Neural cell (in vitro differentiated cells): Measurements from ENCODE around the gene CLSTN2. TPM values are rescaled to one million over a fixed set of nuclear protein-coding genes. Genes with fewer than 3 reads are reported as not detected.

ENCODE experiments used
- H2AFZ ChIP-seq: fragments of 200-600, 300-800 bp; sonication (generic), shearing (Covaris generic); 2 replicates; pipeline ENCODE4 v1.6.0; 2014; ENCODE audit warnings: low read depth, mild to moderate bottlenecking, antibody characterized with exemption, low read length, moderate library complexity
- H3F3A ChIP-seq: fragments of 200-600 bp; shearing (Covaris generic); 2 replicates; pipeline ENCODE4 v1.6.1; 2016; ENCODE audit warnings: mild to moderate bottlenecking, moderate library complexity, mixed read lengths, antibody characterized with exemption, low read length; ENCODE audit not compliant: insufficient read depth, poor library complexity, severe bottlenecking
- H3K27ac ChIP-seq: fragments of 200-600, 300-800 bp; sonication (generic), shearing (Covaris generic); 2 replicates; pipeline ENCODE4 v1.5.1; 2014; ENCODE audit warnings: mild to moderate bottlenecking, low read length, moderate library complexity
- H3K27me3 ChIP-seq: fragments of 300-800, 200-600 bp; sonication (generic), shearing (Covaris generic); 2 replicates; pipeline ENCODE4 v1.6.0; 2014; ENCODE audit warnings: mild to moderate bottlenecking, low read depth, low read length, moderate library complexity; ENCODE audit not compliant: insufficient read depth
- H3K36me3 ChIP-seq: fragments of 300-800, 200-600 bp; sonication (generic), shearing (Covaris generic); 2 replicates; pipeline ENCODE4 v1.5.1; 2014; ENCODE audit warnings: mild to moderate bottlenecking, antibody characterized with exemption, low read length, moderate library complexity; ENCODE audit not compliant: insufficient read depth
- H3K4me2 ChIP-seq: fragments of 300-800, 200-600 bp; sonication (generic), shearing (Covaris generic); 2 replicates; pipeline ENCODE4 v1.6.0; 2014; ENCODE audit warnings: mild to moderate bottlenecking, low read length
- H3K4me3 ChIP-seq: fragments of 300-800, 200-600 bp; sonication (generic), shearing (Covaris generic); 2 replicates; pipeline ENCODE4 v1.5.1; 2014; ENCODE audit warnings: mild to moderate bottlenecking, low read length, moderate library complexity
- H3K79me2 ChIP-seq: fragments of 200-600 bp; shearing (Covaris generic); replicated peaks from 2 replicates; pipeline ENCODE4 v1.6.0; 2014; ENCODE audit warnings: mild to moderate bottlenecking, low read length, moderate library complexity; ENCODE audit not compliant: insufficient read depth
- H3K9ac ChIP-seq: fragments of 300-800, 200-600 bp; sonication (generic), shearing (Covaris generic); 2 replicates; pipeline ENCODE4 v1.6.1; 2016; ENCODE audit warnings: mild to moderate bottlenecking, low read length, mixed read lengths
- H3K9me2 ChIP-seq: fragments of 200-600 bp; shearing (Covaris generic); 2 replicates; pipeline ENCODE4 v1.6.1; 2016; ENCODE audit warnings: mild to moderate bottlenecking, low read length, mixed read lengths; ENCODE audit not compliant: insufficient read depth
- H3K9me3 ChIP-seq: fragments of 200-600, 300-800 bp; sonication (generic), shearing (Covaris generic); 2 replicates; pipeline ENCODE4 v1.6.1; 2016; ENCODE audit warnings: mild to moderate bottlenecking, mixed run types, low read length, moderate library complexity, mixed read lengths
- H4K20me1 ChIP-seq: fragments of 200-600 bp; shearing (Covaris generic); 2 replicates; pipeline ENCODE4 v1.6.1; 2016; ENCODE audit warnings: mild to moderate bottlenecking, mixed run types; ENCODE audit not compliant: insufficient read depth
- EP300 ChIP-seq: fragments of 450-650 bp; conservative IDR thresholded peaks from 2 replicates; pipeline ENCODE4 v1.6.1; 2014; ENCODE audit warnings: antibody characterized with exemption, mild to moderate bottlenecking, moderate library complexity; ENCODE audit not compliant: poor library complexity, severe bottlenecking
- EZH2 ChIP-seq: fragments of 200-600, 300-800 bp; shearing (Covaris generic), sonication (generic); IDR thresholded peaks from 2 replicates; pipeline ENCODE4 v1.6.1; 2014; ENCODE audit warnings: antibody characterized with exemption, low read length, borderline replicate concordance, mild to moderate bottlenecking; ENCODE audit not compliant: insufficient read depth, poor library complexity, severe bottlenecking
- MXI1 ChIP-seq: fragments of 450-650 bp; conservative IDR thresholded peaks from 2 replicates; pipeline ENCODE4 v1.6.1; 2014; ENCODE audit warnings: antibody characterized with exemption, mild to moderate bottlenecking; ENCODE audit not compliant: poor library complexity, severe bottlenecking
- POLR2AphosphoS5 ChIP-seq: IDR thresholded peaks from 2 replicates; pipeline ENCODE4 v1.6.1; 2012
- RAD21 ChIP-seq: fragments of 450-650 bp; conservative IDR thresholded peaks from 2 replicates; pipeline ENCODE4 v1.6.1; 2014; ENCODE audit warnings: antibody characterized with exemption, mild to moderate bottlenecking, moderate library complexity
- SMC3 ChIP-seq: fragments of 450-650 bp; conservative IDR thresholded peaks from 2 replicates; pipeline ENCODE4 v1.6.1; 2014; ENCODE audit warnings: antibody characterized with exemption, mild to moderate bottlenecking, moderate library complexity; ENCODE audit not compliant: poor library complexity
- TAF1 ChIP-seq: IDR thresholded peaks from 2 replicates; pipeline ENCODE4 v1.6.1; 2012; ENCODE audit warnings: low read depth
- polyA plus RNA-seq: library from polyadenylated mRNA; depleted of rRNA; stranded (reverse); fragments of >200 nt; gene quantifications from 2 replicates; pipeline ENCODE4 v1.2.3, GENCODE V29; 2014
- TF ChIP-seq, protein P1 (sequence below): IDR thresholded peaks from 2 replicates; pipeline ENCODE4 v1.6.1; 2012; ENCODE audit warnings: borderline replicate concordance
- TF ChIP-seq, protein P2 (sequence below): fragments of 450-650 bp; IDR thresholded peaks from 2 replicates; pipeline ENCODE4 v1.5.1; 2014; ENCODE audit warnings: antibody characterized with exemption, mild to moderate bottlenecking, moderate library complexity; ENCODE audit not compliant: poor library complexity, severe bottlenecking

CLSTN2 gene
- polyA plus RNA-seq, 1 donor from 2014 or later: 10.7 TPM

DNA sequence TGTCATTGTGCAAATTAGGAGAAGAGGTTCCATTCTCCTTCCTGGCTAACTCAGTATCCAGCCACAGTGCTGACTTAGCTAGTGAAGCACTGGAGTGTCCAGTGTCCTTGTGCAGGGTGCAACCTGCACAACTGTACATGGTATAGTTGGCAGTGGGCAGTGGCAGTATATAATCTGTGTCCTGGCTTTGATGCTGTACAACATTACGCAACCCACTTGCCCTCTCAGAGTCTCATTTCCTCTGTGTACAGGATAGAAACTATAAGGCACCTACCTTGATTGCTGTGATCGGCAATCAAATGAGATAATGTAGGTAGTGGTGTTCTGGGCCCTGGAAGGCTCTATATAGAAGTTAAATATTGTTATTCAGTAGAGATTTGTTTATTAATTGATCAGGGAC lies 333.6 kb downstream of the CLSTN2 start:
- Histone ChIP-seq H3K79me2 (no peaks in the 10 kb centered on the region), H3K4me3 (no peak overlapping the region), H3K36me3 (no peaks in the 10 kb centered on the region), H3K9me2 (no peaks in the 10 kb centered on the region), H4K20me1 (no peaks in the 10 kb centered on the region), H3K9me3 (no peaks in the 10 kb centered on the region), H3F3A (no peaks in the 10 kb centered on the region), H3K4me2 (no peak overlapping the region), H3K27me3 (no peaks in the 10 kb centered on the region), H2AFZ (no peak overlapping the region), H3K27ac (no peak overlapping the region), H3K9ac (no peak overlapping the region)
- TF ChIP-seq, protein P1, sequence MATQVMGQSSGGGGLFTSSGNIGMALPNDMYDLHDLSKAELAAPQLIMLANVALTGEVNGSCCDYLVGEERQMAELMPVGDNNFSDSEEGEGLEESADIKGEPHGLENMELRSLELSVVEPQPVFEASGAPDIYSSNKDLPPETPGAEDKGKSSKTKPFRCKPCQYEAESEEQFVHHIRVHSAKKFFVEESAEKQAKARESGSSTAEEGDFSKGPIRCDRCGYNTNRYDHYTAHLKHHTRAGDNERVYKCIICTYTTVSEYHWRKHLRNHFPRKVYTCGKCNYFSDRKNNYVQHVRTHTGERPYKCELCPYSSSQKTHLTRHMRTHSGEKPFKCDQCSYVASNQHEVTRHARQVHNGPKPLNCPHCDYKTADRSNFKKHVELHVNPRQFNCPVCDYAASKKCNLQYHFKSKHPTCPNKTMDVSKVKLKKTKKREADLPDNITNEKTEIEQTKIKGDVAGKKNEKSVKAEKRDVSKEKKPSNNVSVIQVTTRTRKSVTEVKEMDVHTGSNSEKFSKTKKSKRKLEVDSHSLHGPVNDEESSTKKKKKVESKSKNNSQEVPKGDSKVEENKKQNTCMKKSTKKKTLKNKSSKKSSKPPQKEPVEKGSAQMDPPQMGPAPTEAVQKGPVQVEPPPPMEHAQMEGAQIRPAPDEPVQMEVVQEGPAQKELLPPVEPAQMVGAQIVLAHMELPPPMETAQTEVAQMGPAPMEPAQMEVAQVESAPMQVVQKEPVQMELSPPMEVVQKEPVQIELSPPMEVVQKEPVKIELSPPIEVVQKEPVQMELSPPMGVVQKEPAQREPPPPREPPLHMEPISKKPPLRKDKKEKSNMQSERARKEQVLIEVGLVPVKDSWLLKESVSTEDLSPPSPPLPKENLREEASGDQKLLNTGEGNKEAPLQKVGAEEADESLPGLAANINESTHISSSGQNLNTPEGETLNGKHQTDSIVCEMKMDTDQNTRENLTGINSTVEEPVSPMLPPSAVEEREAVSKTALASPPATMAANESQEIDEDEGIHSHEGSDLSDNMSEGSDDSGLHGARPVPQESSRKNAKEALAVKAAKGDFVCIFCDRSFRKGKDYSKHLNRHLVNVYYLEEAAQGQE: no peak
- TF ChIP-seq POLR2AphosphoS5: no peak
- TF ChIP-seq, protein P2, sequence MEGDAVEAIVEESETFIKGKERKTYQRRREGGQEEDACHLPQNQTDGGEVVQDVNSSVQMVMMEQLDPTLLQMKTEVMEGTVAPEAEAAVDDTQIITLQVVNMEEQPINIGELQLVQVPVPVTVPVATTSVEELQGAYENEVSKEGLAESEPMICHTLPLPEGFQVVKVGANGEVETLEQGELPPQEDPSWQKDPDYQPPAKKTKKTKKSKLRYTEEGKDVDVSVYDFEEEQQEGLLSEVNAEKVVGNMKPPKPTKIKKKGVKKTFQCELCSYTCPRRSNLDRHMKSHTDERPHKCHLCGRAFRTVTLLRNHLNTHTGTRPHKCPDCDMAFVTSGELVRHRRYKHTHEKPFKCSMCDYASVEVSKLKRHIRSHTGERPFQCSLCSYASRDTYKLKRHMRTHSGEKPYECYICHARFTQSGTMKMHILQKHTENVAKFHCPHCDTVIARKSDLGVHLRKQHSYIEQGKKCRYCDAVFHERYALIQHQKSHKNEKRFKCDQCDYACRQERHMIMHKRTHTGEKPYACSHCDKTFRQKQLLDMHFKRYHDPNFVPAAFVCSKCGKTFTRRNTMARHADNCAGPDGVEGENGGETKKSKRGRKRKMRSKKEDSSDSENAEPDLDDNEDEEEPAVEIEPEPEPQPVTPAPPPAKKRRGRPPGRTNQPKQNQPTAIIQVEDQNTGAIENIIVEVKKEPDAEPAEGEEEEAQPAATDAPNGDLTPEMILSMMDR: no peak
- no peak for TF ChIP-seq EZH2
- no peak for TF ChIP-seq RAD21
- no peak for TF ChIP-seq MXI1

DNA sequence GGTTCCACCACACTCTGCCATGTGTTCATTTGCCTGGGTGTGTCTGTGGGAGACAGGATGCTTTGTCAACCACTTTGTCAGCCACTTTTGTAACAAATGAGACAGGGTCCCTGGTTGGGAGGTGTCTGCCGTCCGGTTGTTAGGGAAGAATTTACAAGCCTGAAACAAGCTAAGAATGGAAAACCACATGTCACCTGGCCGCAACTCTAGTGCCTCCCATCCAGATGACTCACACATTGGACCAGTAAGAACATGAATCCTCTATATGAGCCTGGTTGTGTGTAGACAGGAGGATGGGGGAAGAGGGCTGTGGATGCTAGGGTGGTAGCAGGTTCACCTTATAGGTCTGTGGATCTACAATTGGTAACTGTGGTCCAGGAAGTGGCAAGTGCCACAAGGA lies 335.3 kb downstream of the CLSTN2 start:
- Histone ChIP-seq H4K20me1 (no peaks in the 10 kb centered on the region), H3K27me3 (no peaks in the 10 kb centered on the region), H3K4me2 (no peak overlapping the region), H3K27ac (no peak overlapping the region), H2AFZ (no peak overlapping the region), H3K79me2 (no peaks in the 10 kb centered on the region), H3K4me3 (no peak overlapping the region), H3K9ac (no peak overlapping the region), H3K9me3 (no peaks in the 10 kb centered on the region), H3K36me3 (no peaks in the 10 kb centered on the region), H3K9me2 (no peaks in the 10 kb centered on the region), H3F3A (no peaks in the 10 kb centered on the region)
- TF ChIP-seq TAF1 (no peak), EZH2 (no peak)

DNA sequence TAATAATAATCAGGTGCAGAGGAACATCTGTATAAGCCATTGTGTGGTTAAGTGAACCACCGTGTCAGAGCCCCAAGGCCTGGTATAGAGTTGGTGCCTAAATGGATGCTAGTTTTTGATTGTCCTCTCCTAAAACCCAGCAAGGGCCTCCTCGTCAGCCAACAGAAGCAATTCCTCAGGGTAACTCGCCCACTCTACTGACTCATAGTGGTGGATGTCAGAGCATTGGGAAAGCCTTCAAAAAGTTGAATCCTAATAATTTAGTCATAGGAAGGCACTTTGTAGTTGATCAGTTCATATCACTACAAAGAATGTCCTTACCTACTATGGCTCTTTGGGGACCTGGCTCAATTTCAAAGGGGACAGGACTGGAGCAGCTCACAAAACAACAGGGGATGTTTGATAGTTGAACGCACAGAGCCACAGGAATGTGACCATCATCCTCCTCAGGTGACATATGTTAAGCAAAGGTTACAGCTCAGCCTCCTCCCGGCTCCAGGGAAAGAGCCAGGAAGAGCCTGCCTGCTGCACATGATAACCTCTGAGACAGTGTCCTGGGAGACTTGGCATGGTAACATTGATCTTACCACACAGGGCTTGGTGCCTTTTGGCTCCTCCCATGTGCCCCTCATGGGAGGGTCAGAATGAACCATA lies 338.7 kb downstream of the CLSTN2 start:
- H3K9me3 ChIP-seq: no peaks in the 10 kb centered on the region
- no peaks in the 10 kb centered on the region for H3K36me3 ChIP-seq
- no peak overlapping the region for H3K27ac ChIP-seq
- H2AFZ ChIP-seq: no peak overlapping the region
- no peaks in the 10 kb centered on the region for H3F3A ChIP-seq
- TF ChIP-seq MXI1 (no peak), POLR2AphosphoS5 (no peak), EP300 (no peak), TAF1 (no peak), SMC3 (no peak), EZH2 (no peak), RAD21 (no peak)
- TF ChIP-seq, protein P1: no peak
- TF ChIP-seq, protein P2: no peak
- H3K27me3 ChIP-seq: no peaks in the 10 kb centered on the region
- H3K4me3 ChIP-seq: no peak overlapping the region
- no peak overlapping the region for H3K4me2 ChIP-seq
- H4K20me1 ChIP-seq: no peaks in the 10 kb centered on the region
- no peaks in the 10 kb centered on the region for H3K79me2 ChIP-seq
- H3K9ac ChIP-seq: no peak overlapping the region
- H3K9me2 ChIP-seq: no peaks in the 10 kb centered on the region
